H54 (cell line): ENCODE results near the gene ZFHX3.

Experiments used
- DNase-seq: peaks from one replicate; pipeline ENCODE4 v3.0.0; 2011; ENCODE audit warnings: low spot score, mixed read lengths; ENCODE audit not compliant: insufficient read length
- FAIRE-seq: peaks from 3 replicates; lab custom pipeline; 2011; peaks lifted over from hg19 to GRCh38; lab: Jason Lieb, UNC
- POLR2A ChIP-seq: IDR thresholded peaks from 2 replicates; pipeline ENCODE4 v1.6.1; 2011; ENCODE audit warnings: low read depth, mild to moderate bottlenecking, low read length

ZFHX3 gene

GRCh38 chr16:72785886-72786285, 262.0 kb downstream of the ZFHX3 start:
- FAIRE-seq = no peak
- no peak for DNase-seq
- TF ChIP-seq POLR2A = no peak

GRCh38 chr16:72785171-72785570, 262.8 kb downstream of the ZFHX3 start:
- FAIRE-seq (no peak), DNase-seq (no peak)

GRCh38 chr16:72783716-72784318, 264.1 kb downstream of the ZFHX3 start:
- FAIRE-seq (no peak), DNase-seq (no peak)
- TF ChIP-seq POLR2A = no peak

More at GRCh38 chr16:72785171-72785570, 262.8 kb downstream of the ZFHX3 start:
- no peak for TF ChIP-seq POLR2A

- FAIRE-seq (no peak), DNase-seq (no peak)
- TF ChIP-seq POLR2A = no peak
Measured at GRCh38 chr16:72769876-72770275, 278.1 kb downstream of the ZFHX3 start.

- FAIRE-seq (no peak), DNase-seq (no peak)
- TF ChIP-seq POLR2A = no peak
Measured at GRCh38 chr16:72768591-72768990, 279.3 kb downstream of the ZFHX3 start.

GRCh38 chr16:72766506-72766905, 281.4 kb downstream of the ZFHX3 start:
- no peak for FAIRE-seq
- no peak for DNase-seq
- no peak for TF ChIP-seq POLR2A

GRCh38 chr16:72764015-72764654, 283.8 kb downstream of the ZFHX3 start:
- no peak for TF ChIP-seq POLR2A
- DNase-seq (no peak), FAIRE-seq (no peak)

- DNase-seq (no peak), FAIRE-seq (no peak)
- no peak for TF ChIP-seq POLR2A
Measured at GRCh38 chr16:72760581-72760980, 287.3 kb downstream of the ZFHX3 start.

GRCh38 chr16:72753881-72754280, 294.0 kb downstream of the ZFHX3 start:
- FAIRE-seq (no peak), DNase-seq (no peak)
- no peak for TF ChIP-seq POLR2A

- no peak for FAIRE-seq
- no peak for DNase-seq
- no peak for TF ChIP-seq POLR2A
Measured at GRCh38 chr16:72752004-72752695, 295.8 kb downstream of the ZFHX3 start.

GRCh38 chr16:72751076-72751475, 296.9 kb downstream of the ZFHX3 start:
- no peak for DNase-seq
- TF ChIP-seq POLR2A = no peak
- FAIRE-seq = no peak

GRCh38 chr16:72749091-72749490, 298.8 kb downstream of the ZFHX3 start:
- FAIRE-seq (no peak), DNase-seq (no peak)
- TF ChIP-seq POLR2A = no peak

GRCh38 chr16:72744076-72744793, 303.7 kb downstream of the ZFHX3 start:
- no peak for FAIRE-seq
- no peak for TF ChIP-seq POLR2A
- DNase-seq = no peak
